Activated CD8-positive, alpha-beta memory T cell treated with anti-CD3 and anti-CD28 coated beads for 48 hours (primary cell): ENCODE results near the gene MAP2K6.

ENCODE experiments used
- DNase-seq, 3 experiments: peaks; one replicate each; pipeline ENCODE4 v3.0.0-alpha.2; 2020; ENCODE audit warnings: low read depth in 2 of 3, low spot score in 2 of 3

Gene MAP2K6

DNA sequence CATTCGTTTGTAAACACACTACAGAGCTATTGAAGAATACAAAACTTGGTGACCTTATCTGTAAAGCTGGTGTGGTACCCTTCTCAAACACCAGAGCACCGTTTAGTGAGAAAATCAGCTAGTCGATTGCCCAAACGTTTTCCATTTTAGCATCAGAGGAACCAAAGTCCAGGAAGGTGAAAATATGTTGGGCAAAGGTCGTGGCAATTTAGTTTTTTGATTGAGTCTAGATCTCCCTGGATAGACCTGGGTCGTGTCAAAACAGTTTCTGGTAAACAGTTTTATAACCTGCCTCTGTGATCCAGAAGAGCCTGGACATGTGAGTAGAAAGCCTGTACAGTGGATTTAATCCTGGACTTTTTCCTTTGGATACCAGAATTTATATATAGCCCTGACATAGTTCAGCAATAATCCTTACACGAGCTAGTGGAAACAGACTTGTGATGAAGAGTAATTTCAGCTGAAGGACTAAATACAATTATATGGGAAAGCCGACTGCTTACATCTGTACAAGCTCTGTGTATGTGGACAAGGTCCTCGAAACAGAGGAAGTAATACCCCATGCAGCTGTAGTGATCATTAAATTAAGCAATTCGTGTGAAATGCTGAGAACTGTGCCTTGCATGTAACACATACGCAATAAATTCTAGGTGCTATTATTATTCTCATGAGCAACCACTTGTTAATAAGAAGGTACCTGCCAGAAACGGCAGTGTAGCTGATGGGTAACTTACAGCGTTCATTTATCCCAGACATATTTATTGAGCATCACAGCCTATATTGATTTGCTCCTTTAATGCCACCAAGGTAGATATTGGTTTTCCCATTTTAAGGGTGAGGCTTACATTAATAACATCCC lies 72.5 kb downstream of the MAP2K6 start:
- no peak for DNase-seq

DNA sequence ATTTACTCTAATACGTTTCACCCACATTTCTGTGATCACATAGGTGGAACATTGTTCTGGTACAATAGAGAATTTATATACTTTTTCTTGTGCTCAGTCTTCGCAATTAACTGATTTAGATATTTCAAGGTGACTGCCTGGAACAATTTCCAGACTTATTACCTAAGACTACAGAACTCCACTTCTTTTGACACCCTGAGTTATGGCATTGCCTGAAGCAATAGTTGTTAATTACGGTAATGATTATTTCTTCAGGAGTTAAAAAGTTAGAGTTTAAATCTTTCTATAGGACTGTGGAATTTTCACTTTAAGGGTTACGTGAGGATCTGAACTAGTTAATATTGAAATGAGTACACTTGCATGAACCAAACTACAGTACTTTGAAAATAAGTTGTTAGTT lies 74.8 kb downstream of the MAP2K6 start:
- no peak for DNase-seq

DNA sequence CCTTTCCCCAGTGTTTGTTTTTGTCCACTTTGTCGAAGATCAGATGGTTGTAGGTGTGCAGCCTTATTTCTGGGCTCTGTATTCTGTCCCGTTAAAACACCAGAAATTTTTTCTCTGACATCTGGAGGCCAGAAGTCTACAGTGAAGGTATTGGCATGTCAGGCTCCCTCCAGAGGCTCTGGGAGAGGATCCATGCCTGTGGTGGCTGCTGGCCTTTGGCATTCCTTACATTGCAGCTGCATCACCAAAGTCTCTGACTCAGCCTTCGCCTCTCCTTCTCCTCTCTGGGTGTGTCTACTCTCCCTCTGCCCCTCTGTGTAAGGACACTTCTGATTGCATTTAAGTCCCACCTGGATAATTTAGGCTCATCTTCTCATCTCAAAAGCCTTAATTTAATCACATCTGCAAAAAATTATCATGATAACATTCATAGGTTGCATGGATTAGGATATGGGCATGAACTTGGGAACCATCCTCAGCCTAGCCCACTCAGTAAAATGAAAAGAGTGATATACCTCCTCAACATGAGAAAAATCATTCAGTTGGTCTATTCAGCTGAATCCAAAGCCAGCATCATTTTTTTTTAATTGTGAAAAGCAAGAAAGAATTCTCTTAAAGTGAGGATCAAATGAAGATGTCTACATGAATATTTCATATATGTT lies 78.0 kb downstream of the MAP2K6 start:
- no peak for DNase-seq

DNA sequence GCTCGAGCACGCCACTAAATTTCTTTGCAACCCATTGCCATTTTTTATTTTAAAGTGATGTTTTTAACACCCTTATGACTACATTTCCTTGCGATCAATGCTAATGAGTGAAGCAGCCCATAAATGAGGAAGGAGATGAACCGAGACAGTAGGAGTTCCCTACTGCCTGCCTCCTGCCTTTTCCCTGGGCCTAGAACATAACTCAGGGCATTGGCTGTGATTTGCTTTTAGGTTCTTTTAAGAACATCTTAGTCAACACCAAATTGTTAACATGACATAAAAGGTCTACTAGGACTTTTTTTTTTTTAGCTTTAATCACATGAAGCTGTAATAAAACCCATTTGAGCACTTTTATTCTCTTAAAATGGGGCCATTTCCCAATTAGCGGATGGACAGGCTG lies 81.3 kb downstream of the MAP2K6 start:
- DNase-seq = no peak

DNA sequence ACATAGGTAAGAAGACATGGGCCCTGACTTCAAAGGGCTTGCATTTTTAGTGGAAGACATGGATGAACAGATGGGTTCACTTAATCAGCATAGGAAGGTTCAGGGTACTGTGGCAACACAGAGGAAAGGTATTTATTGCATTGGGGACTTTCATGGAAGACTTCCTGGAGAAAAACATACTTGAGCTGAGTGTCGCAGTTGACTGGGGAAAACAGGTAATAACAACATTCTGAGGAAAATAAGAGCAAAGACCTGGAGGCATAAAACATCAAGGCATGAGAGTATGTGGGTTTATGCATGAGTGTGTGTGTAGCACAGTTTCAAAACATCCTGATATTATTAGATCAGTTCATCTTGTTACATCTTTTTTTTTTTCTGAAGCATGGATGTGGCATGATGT lies 82.7 kb downstream of the MAP2K6 start:
- DNase-seq = no peak

DNA sequence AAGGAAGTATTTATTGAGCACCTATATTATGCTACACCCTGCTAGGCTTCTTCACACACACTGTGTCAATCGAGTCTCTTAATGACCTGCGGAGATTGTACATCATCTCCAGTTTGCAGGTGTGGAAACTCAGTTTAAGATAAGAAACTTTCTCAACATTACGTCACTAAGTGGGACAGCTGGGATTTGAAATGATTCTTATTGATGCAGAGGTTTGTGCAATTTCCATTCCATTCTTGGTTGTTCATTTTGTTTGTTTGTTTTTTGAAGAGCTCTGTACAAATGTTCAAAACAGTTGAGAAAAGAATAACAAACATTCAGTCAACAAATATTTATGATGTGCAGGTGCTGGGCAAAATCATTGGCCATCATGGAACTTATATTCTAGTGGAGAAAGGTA lies 84.8 kb downstream of the MAP2K6 start:
- DNase-seq = no peak

DNA sequence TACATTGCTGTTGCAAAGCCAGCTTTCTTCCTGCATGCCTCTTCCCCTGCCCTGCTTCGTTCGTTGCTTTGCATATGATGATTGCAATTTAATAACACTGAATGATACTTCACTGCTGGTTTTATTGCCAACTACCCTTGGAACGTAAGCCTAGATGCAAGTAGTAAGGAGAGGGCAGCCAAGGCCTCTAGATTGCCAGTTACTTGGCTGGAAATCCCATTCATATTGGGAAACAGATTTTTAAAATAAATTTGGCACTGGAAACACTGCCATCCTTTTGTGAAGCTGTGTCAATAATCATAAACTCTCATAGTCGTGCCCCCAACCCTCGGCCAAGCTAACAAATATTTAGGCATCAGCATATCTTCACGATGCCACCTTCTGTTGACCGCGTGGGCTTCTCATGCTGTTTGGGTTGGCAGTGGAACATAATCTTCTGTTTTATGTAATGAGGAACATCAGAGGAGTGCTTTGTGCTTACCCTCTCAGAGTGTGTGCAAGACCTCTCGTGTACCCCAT lies 86.5 kb downstream of the MAP2K6 start:
- DNase-seq = no peak

DNA sequence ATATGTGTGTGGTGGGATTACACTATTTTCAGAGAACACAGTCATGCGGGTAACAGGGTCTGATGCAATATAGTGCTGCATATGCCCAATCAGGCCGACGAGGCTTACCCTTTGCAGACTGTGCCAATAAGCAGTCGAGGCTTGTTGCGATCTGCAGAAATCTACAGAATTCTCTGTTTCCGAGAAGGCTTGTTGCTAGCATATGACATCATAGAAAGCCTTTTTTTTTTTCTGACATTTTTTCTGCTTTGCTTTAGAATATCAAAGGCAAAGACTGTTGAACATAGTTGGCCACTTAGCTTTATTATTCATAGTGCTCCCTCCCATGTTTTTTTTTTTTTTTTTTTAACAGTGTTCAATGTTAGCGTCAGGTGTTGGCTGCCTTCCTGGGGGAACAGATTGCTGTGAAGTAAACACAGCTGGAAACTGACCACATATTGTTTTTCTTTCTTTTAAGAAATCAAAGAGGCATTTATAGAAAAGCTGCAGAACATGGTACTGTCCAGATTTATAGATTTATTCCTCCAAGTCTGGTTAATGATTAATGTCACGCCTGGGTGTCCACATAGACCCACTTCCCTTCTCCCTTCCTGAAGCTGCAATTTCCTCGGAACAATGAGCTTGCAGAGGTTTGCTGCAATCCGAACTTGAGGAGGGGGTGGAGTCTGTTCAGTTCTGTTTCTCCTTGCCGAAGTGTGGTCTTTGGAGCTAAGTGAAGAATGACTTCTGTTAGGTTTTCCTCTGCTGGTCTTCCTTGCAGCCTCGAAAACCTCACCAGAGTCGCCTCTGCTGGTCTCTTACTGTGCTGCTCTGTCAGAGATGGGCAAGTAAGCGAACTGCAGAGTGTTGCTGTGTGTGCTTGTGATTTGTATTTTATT lies 87.3 kb downstream of the MAP2K6 start:
- DNase-seq = no peak

DNA sequence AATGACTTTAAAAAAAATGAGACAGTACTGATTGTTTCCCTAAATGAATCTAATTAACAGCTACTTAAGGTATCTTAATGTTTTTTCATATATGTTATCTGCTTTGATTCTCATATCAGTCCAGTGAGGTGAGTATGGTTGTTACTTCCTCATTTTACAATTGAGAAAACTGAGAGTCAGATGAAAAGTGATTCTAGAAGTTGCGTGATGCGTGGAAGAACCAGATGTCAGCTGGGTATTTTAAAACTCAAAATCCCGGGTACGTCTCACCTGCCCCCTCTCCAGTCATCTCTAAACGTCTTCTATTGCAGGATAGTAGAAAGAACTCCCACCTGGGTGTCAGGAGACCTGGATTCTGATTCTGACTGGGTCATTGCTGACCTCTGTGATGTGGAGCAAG lies 89.2 kb downstream of the MAP2K6 start:
- DNase-seq = no peak

DNA sequence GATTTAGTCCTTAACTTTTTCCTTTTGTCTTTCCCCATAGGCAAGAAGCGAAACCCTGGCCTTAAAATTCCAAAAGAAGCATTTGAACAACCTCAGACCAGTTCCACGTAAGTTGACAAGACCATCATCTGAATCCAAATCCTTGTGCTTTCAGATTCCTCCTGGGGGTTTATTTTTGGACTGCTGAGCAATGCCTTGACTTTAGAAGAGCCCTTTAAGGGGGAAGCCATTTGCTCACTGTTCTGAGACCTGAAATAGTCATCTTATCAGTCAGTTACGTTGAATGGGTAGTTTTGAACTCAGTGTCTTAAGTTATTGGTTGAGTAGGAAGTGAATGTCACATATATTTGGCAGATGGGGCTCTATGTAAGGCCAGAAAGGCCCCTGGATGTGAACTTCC lies 91.2 kb downstream of the MAP2K6 start:
- DNase-seq = no peak

DNA sequence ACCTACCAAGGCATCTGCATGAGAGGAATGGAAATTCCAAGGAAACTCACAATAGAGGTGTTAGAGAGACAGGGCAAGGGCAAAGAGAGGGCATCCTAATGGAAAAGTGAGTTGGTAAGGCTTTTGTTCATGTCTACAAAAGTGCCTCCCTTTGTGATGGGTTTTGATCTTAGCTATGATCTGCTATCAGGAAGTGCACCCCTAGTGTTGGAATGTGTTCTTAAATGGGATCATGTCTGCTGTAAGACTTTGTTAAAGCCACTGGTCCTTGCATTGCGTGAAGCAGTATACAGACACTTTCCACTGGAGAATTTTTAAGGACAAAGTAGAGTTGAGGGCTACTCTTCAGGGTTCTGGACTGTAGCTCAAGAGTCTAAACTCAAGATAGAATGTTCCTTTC lies 92.0 kb downstream of the MAP2K6 start:
- DNase-seq = no peak

DNA sequence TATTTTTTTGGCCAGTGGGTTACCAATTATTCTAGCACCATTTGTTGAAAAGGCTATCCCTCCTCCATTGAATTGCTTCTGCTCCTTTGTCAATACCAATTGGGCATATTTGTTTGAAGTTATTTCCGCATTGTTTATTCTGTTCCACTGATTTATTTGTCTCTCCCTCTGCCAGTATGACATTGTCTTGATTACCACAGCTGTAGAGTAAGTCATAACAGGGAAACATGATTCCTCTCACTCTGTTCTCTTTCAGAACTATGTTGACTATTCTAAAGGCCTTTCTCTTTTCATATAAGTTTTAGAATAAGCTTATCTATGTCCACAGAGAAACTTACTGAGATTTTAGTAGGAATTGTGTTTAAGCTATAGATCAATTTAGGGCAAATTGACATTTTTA lies 94.3 kb downstream of the MAP2K6 start:
- no peak for DNase-seq

DNA sequence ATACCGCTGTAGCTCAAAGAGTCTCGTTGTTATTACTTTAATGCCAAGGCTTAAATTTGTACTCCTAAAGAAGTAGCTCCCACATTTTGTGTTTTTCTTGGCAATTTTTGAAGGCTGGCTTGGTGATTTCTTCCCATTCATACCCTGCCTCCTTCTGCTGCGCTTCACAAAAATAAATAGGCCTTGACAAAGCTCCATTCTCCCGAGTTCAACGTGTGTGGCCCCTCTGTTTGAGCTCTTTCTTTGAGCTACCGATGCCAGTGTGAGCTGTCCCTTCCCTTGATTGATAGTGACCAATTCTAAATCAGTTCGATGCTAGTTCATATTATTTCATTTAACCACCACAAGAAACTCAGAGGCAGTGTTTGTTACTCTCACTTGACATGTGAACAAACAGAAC lies 96.8 kb downstream of the MAP2K6 start:
- DNase-seq = no peak

DNA sequence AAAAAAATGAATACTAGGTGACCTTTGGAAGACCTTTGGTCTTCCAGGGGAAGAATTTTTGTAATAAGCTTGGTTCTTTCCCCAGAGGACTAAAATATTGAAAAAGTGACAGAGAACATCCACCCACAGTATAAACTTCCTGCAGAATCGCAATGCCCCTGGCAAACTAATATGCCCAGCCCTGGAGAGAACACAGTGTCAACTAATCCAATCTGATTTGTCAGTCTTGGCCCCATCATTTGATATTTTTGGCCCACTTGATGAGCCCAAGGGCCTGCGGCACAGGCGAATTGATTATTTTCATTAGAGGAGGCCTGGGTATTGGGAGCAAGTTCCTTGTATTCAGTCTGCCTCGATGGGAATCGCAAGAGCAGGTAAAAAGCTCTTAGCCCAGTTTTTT lies 98.4 kb downstream of the MAP2K6 start:
- DNase-seq = no peak

DNA sequence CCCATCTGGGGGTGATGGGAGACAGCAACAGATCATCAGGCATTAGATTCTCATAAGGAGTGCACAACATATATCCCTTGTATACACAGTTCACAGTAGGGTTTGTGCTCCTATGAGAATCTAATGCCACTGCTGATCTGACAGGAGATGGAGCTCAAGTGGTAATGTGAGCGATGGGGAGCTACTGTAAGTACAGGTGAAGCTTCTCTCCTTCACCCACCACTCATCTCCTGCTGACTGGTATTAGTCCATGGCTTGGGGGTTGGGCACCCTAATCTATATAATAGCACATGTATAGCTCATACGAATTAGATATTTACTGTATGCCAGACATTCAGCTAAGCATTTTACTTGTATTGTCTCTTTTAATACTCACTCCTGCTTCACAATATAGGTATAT lies 101.7 kb downstream of the MAP2K6 start:
- no peak for DNase-seq

DNA sequence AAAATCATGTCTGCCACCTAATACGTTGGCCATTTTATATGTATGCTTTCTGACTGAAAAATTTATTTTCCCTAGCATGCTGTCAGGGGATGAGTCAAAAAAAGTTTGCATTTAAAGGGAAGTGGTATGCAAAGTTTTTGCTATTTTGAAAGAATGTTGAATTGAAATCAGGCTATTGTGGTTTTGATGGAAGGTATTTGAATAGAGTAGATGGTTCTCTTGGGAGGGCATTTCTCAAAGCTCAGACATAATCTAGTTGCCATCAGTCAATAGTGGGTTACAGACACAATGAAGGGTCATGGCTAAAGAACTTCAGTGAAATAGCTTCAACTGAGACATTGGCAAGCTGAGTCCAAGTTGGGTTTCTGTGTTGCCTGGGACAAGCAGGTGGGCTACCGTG lies 102.4 kb downstream of the MAP2K6 start:
- no peak for DNase-seq

DNA sequence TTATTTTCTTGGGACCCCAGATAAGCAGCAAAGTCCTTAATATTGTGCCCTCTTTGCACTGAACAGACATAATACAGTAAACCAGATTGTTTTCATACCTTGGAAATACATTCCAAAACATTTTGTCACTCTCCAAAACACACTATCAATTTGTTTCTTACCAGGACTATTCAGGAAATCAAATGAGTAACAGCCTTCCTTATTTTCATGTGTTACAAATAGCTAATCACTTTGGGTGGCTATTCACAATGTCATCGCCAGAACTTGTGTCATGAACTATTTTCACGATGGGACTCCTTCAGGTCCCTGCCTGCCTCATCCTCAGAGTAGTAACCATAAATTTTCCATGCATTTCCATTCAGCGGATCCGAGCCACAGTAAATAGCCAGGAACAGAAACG lies 104.5 kb downstream of the MAP2K6 start:
- no peak for DNase-seq

DNA sequence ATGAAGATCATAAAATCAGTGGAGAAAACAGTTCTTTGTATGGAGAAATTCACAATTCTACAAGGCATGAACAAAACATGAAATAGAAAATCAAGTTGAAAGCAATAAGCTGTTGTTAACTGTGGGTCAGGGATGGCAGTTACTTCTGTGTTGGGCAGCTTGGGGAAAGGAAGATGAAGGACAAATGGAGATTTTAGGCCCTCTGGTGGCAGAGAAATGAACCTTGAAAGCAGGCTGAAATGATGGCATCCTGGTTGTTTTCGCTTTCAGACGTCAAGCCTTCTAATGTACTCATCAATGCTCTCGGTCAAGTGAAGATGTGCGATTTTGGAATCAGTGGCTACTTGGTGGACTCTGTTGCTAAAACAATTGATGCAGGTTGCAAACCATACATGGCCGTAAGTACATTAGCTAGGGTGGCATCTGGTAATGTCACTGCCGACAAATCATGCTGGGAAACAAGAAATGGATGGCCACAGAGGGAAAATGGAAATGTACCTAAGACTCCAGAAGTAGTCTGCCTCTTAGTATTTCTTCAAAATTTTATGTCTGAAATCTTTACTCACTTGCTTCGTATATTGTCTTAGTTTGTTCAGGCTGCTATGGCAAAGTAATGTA lies 108.9 kb downstream of the MAP2K6 start:
- DNase-seq = no peak

DNA sequence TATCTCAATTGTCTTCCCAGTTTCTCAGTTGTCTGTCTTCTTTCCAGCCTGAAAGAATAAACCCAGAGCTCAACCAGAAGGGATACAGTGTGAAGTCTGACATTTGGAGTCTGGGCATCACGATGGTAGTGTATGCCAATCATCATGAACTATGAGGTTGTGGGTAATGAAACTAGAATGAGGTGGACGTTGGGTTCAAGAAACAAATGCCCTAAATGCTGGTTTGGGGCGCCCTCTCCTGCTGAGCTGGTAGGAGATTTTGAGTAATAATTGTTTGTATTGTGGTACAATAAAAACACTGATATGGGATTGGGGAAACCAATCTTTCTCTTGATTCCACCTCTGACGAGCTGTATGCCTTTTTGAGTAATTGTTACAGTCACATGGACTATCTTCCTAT lies 110.4 kb downstream of the MAP2K6 start:
- no peak for DNase-seq

DNA sequence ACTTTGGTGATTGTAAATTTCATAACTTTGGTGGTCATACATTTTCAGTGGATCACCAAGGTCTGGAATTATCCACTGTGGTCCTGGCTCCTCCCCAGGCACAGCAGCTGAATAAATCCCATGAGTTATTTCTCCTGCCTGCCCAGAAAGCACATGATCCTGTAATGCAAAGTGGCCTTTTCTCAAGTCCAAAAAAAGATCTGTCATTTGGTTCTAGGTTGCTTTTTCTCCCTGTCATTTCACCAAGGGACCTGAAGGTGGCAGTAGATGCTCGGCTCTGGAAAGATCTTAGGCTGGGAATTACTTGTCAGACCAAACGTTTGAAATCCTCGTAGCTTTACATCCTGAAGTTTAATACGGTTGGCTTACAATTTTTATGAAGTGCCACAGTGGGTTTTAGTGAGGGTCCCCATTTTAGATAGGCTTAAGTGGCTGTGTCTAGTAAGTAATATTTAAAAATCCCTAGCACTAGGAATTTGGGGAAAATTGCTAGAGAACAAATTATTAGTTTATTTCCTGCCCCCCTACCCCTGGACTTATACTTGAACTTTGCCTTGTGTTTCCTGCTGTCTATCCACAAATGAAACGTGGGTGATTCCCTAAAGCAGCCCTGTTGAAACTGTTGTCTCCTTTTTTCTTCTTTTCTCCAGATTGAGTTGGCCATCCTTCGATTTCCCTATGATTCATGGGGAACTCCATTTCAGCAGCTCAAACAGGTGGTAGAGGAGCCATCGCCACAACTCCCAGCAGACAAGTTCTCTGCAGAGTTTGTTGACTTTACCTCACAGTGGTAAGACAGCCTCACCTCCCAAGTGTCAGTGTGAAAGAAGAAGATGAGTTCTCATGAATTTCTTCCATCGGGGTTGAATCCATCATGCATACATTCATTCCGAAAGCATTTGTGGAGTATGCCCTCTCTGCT lies 111.7 kb downstream of the MAP2K6 start:
- DNase-seq = no peak
